Adrenal gland (tissue), 12 donors: ENCODE data around the gene ANKRD11. TPM values are rescaled to one million over a fixed set of nuclear protein-coding genes. Genes with fewer than 3 reads are reported as not detected.

Source experiments
- DNase-seq, 7 donors: peaks; one replicate each; pipeline ENCODE4 v3.0.0-alpha.2; 2019 to 2020
- H3K27ac ChIP-seq, 5 donors: fragments of 200-600 bp; sonication (generic) in 4 of 5; 1 replicate in 3 of 5; 2 replicates in 2 of 5; pipeline versions ENCODE4 v1.5.1 to v1.8.0; 2016 to 2020; ENCODE audit warnings: mild to moderate bottlenecking in 1 of 5
- H3K27me3 ChIP-seq: fragments of 200-600 bp; 2 replicates; pipeline ENCODE4 v1.8.0; 2021
- H3K36me3 ChIP-seq, 2 donors: fragments of 200-600 bp; replicated peaks in 1 of 2; 1 replicate in 1 of 2; 2 replicates in 1 of 2; pipeline versions ENCODE4 v1.5.1 to v1.8.0; 2018 to 2022
- H3K4me1 ChIP-seq, 2 donors: fragments of 200-600 bp; replicated peaks in 1 of 2; 1 replicate in 1 of 2; 2 replicates in 1 of 2; pipeline versions ENCODE4 v1.5.1 to v1.8.0; 2018 to 2021
- H3K4me3 ChIP-seq, 4 donors: fragments of 200-600 bp; sonication (generic) in 3 of 4; one replicate each; pipeline ENCODE4 v1.5.1; 2016 to 2018
- H3K9me3 ChIP-seq, 3 donors: fragments of 200-600 bp; sonication (generic) in 1 of 3; replicated peaks in 1 of 3; 1 replicate in 2 of 3; 2 replicates in 1 of 3; pipeline versions ENCODE4 v1.5.1 to v1.8.0; 2016 to 2021
- CTCF ChIP-seq, 6 experiments: fragments of 450-650 bp in 4 of 6; fragments of 200-600 bp in 2 of 6; sonication (generic) in 1 of 6; IDR thresholded peaks; 1 replicate in 5 of 6; 2 replicates in 1 of 6; pipeline versions ENCODE4 v1.5.1 to v1.8.0; 2016 to 2021; ENCODE audit warnings: antibody characterized with exemption in 6 of 6, mild to moderate bottlenecking in 2 of 6, moderate library complexity in 1 of 6
- POLR2A ChIP-seq, 2 donors: fragments of 450-650 bp; IDR thresholded peaks; one replicate each; pipeline ENCODE4 v1.6.1; 2017; ENCODE audit warnings: antibody characterized with exemption in 2 of 2, mild to moderate bottlenecking in 2 of 2, moderate library complexity in 1 of 2
- WGBS, 4 donors: extraction: QIAGEN DNeasy Blood & Tissue Kit in 2 of 4; methylation state at CpG; one replicate each; pipeline versions ENCODE4 v1.1.5 to v1.1.7; 2013 to 2017; 5-methylcytosine and 5-hydroxymethylcytosine counted together
- intact Hi-C, 2 donors: fragments of 100-400 bp; cut with DNase I; formaldehyde crosslinking; loops; one replicate each; pipeline versions ENCODE4 v1.14.1 to v1.15.0; 2022 to 2023
- polyA plus RNA-seq, 3 donors: library from polyadenylated mRNA; stranded (reverse); fragments of 200-250 nt in 2 of 3; fragments of 350-450 nt in 1 of 3; fragmentation: Illumina TruSeq in 1 of 3; extraction: RNeasy Lipid Tissue Mini Kit (QIAGEN cat#74804) in 1 of 3; gene quantifications; one replicate each; pipeline ENCODE4 v1.2.3, GENCODE V29; 2013 to 2014
- total RNA-seq, 9 donors: library from RNA; depleted of rRNA in 4 of 9; stranded (reverse); fragments of >200 nt in 4 of 9; fragments of 120-200 nt in 1 of 9; fragmentation: NEBNext Ultra II Directional in 1 of 9; extraction: Animal tissue kit (Norgen Biotek cat#: 25700) in 1 of 9; gene quantifications; one replicate each; pipeline versions ENCODE4 v1.1.0 to v1.2.4, GENCODE V29; 2013 to 2023
- donor health status: healthy with polysubstance abuse.
- donor health status: Bipolar disorder and iron deficiency.
- donor health status: DM: yes; HTN: yes; CAD: no.
- donor health status: DM: no; HTN: no; CAD: no.
- donor health status: DM: no; HTN: no; CAD: no.
- donor health status: DM: yes; HTN: yes; CAD: no.

ANKRD11 gene
- total and polyA plus RNA-seq, 12 donors: 29.7 to 127 (median 80.1) TPM

GRCh38 chr16:89495121-89495520 is 4.8 kb upstream of the ANKRD11 start:
- Histone ChIP-seq H3K4me3 (no peak overlapping the region), H3K27ac (no peak overlapping the region), H3K36me3 (no peaks in the 10 kb centered on the region), H3K27me3 (no peaks in the 10 kb centered on the region), H3K4me1 (peaks cover 13 to 14% of the 10 kb centered on the region in 2 donors), H3K9me3 (no peaks in the 10 kb centered on the region)
- TF ChIP-seq POLR2A (IDR thresholded peaks at IDR 0.05) (no peak), CTCF (IDR thresholded peaks at IDR 0.05) (no peak)
- DNase-seq: no peak
- intact Hi-C loops: no loop called here
- 53 to 74% (median 66%) methylated on average over 2 to 3 of the region's 3 CpGs; no CpG with 5 or more reads in 1 of the 4 donors for WGBS, 4 donors

- no peak overlapping the region for H3K4me3 ChIP-seq
- WGBS, 4 donors: 73 to 87% (median 77%) methylated on average over 4 to 5 of the region's 5 CpGs
- no peaks in the 10 kb centered on the region for H3K27me3 ChIP-seq
- DNase-seq: no peak
- intact Hi-C loops: no loop called here
- H3K36me3 ChIP-seq: no peaks in the 10 kb centered on the region
- no peak overlapping the region for H3K27ac ChIP-seq
- TF ChIP-seq POLR2A (IDR thresholded peaks at IDR 0.05) (no peak), CTCF (IDR thresholded peaks at IDR 0.05) (no peak)
- peaks cover 14 to 15% of the 10 kb centered on the region in 2 donors for H3K4me1 ChIP-seq
- no peaks in the 10 kb centered on the region for H3K9me3 ChIP-seq
These were observed 3.4 kb upstream of the ANKRD11 start for GRCh38 chr16:89493776-89494175.

- DNase-seq: no peak
- H3K9me3 ChIP-seq: no peaks in the 10 kb centered on the region
- H3K4me3 ChIP-seq: peak overlapping the region in 2 of 4 donors; percentile 46 to 88
- peaks cover 14 to 31% of the 10 kb centered on the region in 2 donors for H3K4me1 ChIP-seq
- TF ChIP-seq CTCF (IDR thresholded peaks at IDR 0.05) (no peak), POLR2A (IDR thresholded peaks at IDR 0.05) (no peak)
- H3K27ac ChIP-seq: no peak overlapping the region
- no peaks in the 10 kb centered on the region for H3K27me3 ChIP-seq
- H3K36me3 ChIP-seq: no peaks in the 10 kb centered on the region
- intact Hi-C loops: no loop called here
- 83 to 90% (median 85%) methylated on average over 24 of the region's 24 CpGs for WGBS, 4 donors
These were observed 1.8 kb upstream of the ANKRD11 start for GRCh38 chr16:89491974-89492687.

GRCh38 chr16:89491238-89491869 is 993 bp upstream of the ANKRD11 start:
- peak overlapping the region; percentile 35 to 88 (median 64) for H3K4me3 ChIP-seq
- intact Hi-C loops: no loop called here
- H3K27ac ChIP-seq: peak overlapping the region; percentile 92 to 100 (median 97)
- 4 to 7% (median 6%) methylated on average over 16 to 22 of the region's 22 CpGs for WGBS, 4 donors
- no peaks in the 10 kb centered on the region for H3K27me3 ChIP-seq
- TF ChIP-seq POLR2A (IDR thresholded peaks at IDR 0.05): no peak
- TF ChIP-seq CTCF (IDR thresholded peaks at IDR 0.05): peak in 4 of 6 experiments; percentile 16 to 49 (median 26)
- peaks cover 18 to 38% of the 10 kb centered on the region in 2 donors for H3K4me1 ChIP-seq
- DNase-seq: no peak
- no peaks in the 10 kb centered on the region for H3K36me3 ChIP-seq
- no peaks in the 10 kb centered on the region for H3K9me3 ChIP-seq
